ENCODE measurements around the gene DNASE1L3.

The DNASE1L3 gene

DNA sequence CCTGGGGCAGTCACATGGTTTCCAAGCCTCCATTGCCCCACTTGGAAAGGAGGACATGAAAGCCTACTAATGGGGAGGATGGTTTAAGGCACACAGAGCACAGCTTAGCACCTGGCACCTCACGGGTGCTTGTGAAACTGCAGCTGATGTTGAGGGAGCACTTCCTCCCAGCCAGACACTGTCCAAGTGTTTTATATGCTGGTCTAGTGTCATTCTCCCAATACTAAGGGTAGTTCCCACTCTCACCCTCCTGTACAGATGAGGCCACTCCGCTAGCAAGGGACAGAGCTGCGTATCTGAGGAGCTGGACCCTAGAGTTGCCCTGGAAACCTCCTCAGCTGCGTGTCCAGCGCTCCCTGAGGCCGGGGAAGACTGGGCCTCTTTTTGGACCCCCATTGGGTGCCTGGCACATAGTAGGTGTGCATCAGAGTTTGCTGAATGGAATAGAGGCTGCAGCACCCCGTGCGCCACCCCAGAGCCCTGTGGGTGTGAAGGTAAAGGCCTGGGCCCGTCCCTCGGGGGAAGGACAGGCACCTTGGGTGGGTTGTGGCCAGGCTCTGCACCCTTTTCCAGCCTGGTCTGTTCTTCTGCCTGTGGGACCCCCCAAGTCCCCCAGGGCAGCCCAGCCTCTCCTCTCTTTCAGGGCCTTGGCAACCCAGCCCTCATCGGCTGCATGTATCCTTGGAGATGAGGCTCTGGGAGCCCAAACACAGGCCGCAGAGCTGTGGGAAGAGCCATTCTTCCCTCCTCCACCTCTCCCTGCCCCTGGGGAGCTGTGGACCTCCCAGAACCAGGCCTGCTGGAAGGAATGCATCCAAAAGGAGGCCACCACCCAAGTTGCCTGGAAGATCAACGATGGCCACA is 31.3 kb downstream of the DNASE1L3 start:
- Histone ChIP-seq H3K36me3 (ENCODE audit: control insufficient read depth in 2 of 2, insufficient read depth in 2 of 2, low read length in 2 of 2) (no peaks in the 10 kb centered on the region), H3K9ac (ENCODE audit: low read depth in 1 of 2, low read length in 2 of 2) (no peak overlapping the region), H3K4me1 (ENCODE audit: control insufficient read depth in 2 of 2, insufficient read depth in 2 of 2, low read length in 2 of 2) (peaks cover 36 to 46% of the 10 kb centered on the region in 2 donors), H3K4me3 (ENCODE audit: low read length in 2 of 2) (no peak overlapping the region), H3K27ac (ENCODE audit: low read depth in 2 of 2, low read length in 2 of 2) (no peak overlapping the region), H3K27me3 (ENCODE audit: control insufficient read depth in 2 of 2, insufficient read depth in 2 of 2, low read length in 2 of 2) (no peaks in the 10 kb centered on the region), H3K9me3 (ENCODE audit: control insufficient read depth in 2 of 2, low read length in 2 of 2) (no peaks in the 10 kb centered on the region)

GRCh38 chr3:58178528-58179234 is 32.1 kb downstream of the DNASE1L3 start:
- Histone ChIP-seq H3K4me3 (ENCODE audit: low read length in 2 of 2) (no peak overlapping the region), H3K4me1 (ENCODE audit: control insufficient read depth in 2 of 2, insufficient read depth in 2 of 2, low read length in 2 of 2) (peaks cover 44 to 54% of the 10 kb centered on the region in 2 donors), H3K9ac (ENCODE audit: low read depth in 1 of 2, low read length in 2 of 2) (peak overlapping the region in 1 of 2 donors; percentile 26), H3K9me3 (ENCODE audit: control insufficient read depth in 2 of 2, low read length in 2 of 2) (no peaks in the 10 kb centered on the region), H3K27ac (ENCODE audit: low read depth in 2 of 2, low read length in 2 of 2) (no peak overlapping the region), H3K36me3 (ENCODE audit: control insufficient read depth in 2 of 2, insufficient read depth in 2 of 2, low read length in 2 of 2) (no peaks in the 10 kb centered on the region), H3K27me3 (ENCODE audit: control insufficient read depth in 2 of 2, insufficient read depth in 2 of 2, low read length in 2 of 2) (no peaks in the 10 kb centered on the region)

DNA sequence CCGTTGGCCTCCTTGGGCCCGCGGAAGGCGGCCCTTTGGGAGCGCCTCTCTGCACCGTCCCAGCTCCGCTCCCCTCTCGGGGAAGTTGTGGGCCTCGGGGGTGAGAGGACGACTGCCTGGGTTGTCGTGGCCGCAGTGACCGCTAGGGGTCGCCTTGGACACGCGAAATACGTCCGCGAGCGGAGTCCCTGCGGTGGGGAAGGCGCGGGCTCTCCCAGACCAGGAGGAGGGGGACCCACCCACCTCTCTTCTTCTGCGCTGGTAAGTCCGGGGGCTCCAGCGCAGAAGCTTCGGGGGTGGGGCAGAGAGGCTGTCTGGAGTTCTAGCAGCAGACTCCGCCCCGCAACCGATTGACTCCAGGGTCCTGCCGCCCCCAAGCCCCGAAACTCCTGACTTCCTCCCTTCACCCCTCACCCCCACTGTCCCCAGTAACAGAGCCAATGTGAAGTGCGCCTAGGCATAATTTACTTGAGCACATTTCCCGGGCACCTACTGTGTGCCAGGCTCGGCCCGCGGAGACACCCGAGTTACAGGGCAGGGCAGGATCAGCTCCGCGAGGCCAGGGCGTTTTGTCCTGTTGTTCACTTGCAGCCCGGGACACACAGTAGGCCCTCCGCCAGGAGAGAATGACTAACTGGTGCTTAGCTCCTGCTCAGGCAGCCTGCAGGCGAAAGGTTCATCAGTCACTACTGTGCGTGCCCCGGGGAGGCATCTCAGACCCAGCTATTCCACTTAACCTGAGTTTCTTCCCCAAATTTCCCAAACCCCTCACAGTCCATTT is 32.8 kb downstream of the DNASE1L3 start:
- peak overlapping the region; percentile 26 to 65 for H3K9ac ChIP-seq (ENCODE audit: low read depth in 1 of 2, low read length in 2 of 2)
- no peaks in the 10 kb centered on the region for H3K9me3 ChIP-seq (ENCODE audit: control insufficient read depth in 2 of 2, low read length in 2 of 2)
- H3K4me3 ChIP-seq (ENCODE audit: low read length in 2 of 2), result peak overlapping the region; percentile 47 to 52
- no peaks in the 10 kb centered on the region for H3K27me3 ChIP-seq (ENCODE audit: control insufficient read depth in 2 of 2, insufficient read depth in 2 of 2, low read length in 2 of 2)
- H3K27ac ChIP-seq (ENCODE audit: low read depth in 2 of 2, low read length in 2 of 2), result no peak overlapping the region
- H3K36me3 ChIP-seq (ENCODE audit: control insufficient read depth in 2 of 2, insufficient read depth in 2 of 2, low read length in 2 of 2), result no peaks in the 10 kb centered on the region
- H3K4me1 ChIP-seq (ENCODE audit: control insufficient read depth in 2 of 2, insufficient read depth in 2 of 2, low read length in 2 of 2), result peaks cover 46 to 61% of the 10 kb centered on the region in 2 donors

DNA sequence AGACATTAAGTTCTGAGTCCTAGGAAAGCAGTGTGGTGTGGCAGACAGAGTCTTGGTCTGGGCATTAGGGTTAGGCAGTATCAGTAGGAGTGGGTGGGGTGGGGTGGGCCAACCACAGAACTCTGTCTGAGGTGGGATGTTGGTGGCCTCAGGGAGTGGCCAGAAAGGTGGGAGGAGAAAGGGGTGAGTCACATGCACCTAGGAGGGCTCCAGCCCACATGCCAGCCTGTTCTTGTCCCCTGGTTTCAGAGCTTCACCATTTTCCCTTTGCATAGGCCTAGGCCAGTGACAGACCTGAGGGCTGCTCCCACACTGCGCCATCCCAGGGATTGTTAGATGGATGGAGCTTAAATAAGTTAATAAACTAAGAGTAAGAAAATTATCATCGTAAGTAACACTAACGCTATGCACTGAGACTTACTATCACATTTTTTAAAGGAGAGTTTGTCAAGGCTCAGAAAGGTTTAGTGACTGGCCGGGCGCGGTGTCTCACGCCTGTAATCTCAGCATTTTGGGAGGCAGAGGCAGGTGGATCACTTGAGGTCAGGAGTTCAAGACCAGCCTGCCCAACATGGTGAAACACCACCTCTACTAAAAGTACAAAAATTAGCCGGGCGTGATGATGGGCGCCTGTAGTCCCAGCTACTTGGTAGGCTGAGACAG is 33.8 kb downstream of the DNASE1L3 start:
- Histone ChIP-seq H3K9me3 (ENCODE audit: control insufficient read depth in 2 of 2, low read length in 2 of 2) (no peaks in the 10 kb centered on the region), H3K4me1 (ENCODE audit: control insufficient read depth in 2 of 2, insufficient read depth in 2 of 2, low read length in 2 of 2) (peaks cover 49 to 61% of the 10 kb centered on the region in 2 donors), H3K36me3 (ENCODE audit: control insufficient read depth in 2 of 2, insufficient read depth in 2 of 2, low read length in 2 of 2) (no peaks in the 10 kb centered on the region), H3K27ac (ENCODE audit: low read depth in 2 of 2, low read length in 2 of 2) (no peak overlapping the region), H3K9ac (ENCODE audit: low read depth in 1 of 2, low read length in 2 of 2) (no peak overlapping the region), H3K27me3 (ENCODE audit: control insufficient read depth in 2 of 2, insufficient read depth in 2 of 2, low read length in 2 of 2) (no peaks in the 10 kb centered on the region), H3K4me3 (ENCODE audit: low read length in 2 of 2) (no peak overlapping the region)

DNA sequence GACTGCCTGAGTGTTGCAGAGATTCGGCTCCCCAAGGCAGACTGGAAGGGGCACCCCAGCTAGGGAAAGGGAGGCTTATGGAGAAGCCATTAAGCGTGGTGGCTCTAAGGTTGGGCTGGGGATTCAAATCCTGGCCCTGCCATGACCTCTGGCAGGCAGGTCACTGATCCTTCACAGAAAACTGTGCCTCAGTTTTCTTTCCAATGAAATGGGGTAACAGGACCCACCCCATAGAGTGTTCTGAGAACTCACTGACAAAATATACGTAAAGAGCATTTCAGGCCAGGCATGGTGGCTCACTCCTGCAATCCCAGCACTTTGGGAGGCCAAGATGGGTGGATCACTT is 34.6 kb downstream of the DNASE1L3 start:
- H3K9ac ChIP-seq (ENCODE audit: low read depth in 1 of 2, low read length in 2 of 2), result peak overlapping the region; percentile 26 to 50
- no peaks in the 10 kb centered on the region for H3K9me3 ChIP-seq (ENCODE audit: control insufficient read depth in 2 of 2, low read length in 2 of 2)
- H3K4me1 ChIP-seq (ENCODE audit: control insufficient read depth in 2 of 2, insufficient read depth in 2 of 2, low read length in 2 of 2), result peaks cover 49 to 55% of the 10 kb centered on the region in 2 donors
- H3K27ac ChIP-seq (ENCODE audit: low read depth in 2 of 2, low read length in 2 of 2), result peak overlapping the region; percentile 72 to 78
- H3K4me3 ChIP-seq (ENCODE audit: low read length in 2 of 2), result peak overlapping the region; percentile 46 to 59
- no peaks in the 10 kb centered on the region for H3K27me3 ChIP-seq (ENCODE audit: control insufficient read depth in 2 of 2, insufficient read depth in 2 of 2, low read length in 2 of 2)
- peaks cover 2 to 5% of the 10 kb centered on the region in 2 donors for H3K36me3 ChIP-seq (ENCODE audit: control insufficient read depth in 2 of 2, insufficient read depth in 2 of 2, low read length in 2 of 2)

GRCh38 chr3:58175437-58176184 is 35.2 kb downstream of the DNASE1L3 start:
- H3K27ac ChIP-seq (ENCODE audit: low read depth in 2 of 2, low read length in 2 of 2), result peak overlapping the region; percentile 72 to 81
- peaks cover 8 to 10% of the 10 kb centered on the region in 2 donors for H3K36me3 ChIP-seq (ENCODE audit: control insufficient read depth in 2 of 2, insufficient read depth in 2 of 2, low read length in 2 of 2)
- peak overlapping the region; percentile 43 to 50 for H3K9ac ChIP-seq (ENCODE audit: low read depth in 1 of 2, low read length in 2 of 2)
- no peaks in the 10 kb centered on the region for H3K27me3 ChIP-seq (ENCODE audit: control insufficient read depth in 2 of 2, insufficient read depth in 2 of 2, low read length in 2 of 2)
- peak overlapping the region; percentile 46 to 59 for H3K4me3 ChIP-seq (ENCODE audit: low read length in 2 of 2)
- H3K4me1 ChIP-seq (ENCODE audit: control insufficient read depth in 2 of 2, insufficient read depth in 2 of 2, low read length in 2 of 2), result peaks cover 49 to 55% of the 10 kb centered on the region in 2 donors
- no peaks in the 10 kb centered on the region for H3K9me3 ChIP-seq (ENCODE audit: control insufficient read depth in 2 of 2, low read length in 2 of 2)

DNA sequence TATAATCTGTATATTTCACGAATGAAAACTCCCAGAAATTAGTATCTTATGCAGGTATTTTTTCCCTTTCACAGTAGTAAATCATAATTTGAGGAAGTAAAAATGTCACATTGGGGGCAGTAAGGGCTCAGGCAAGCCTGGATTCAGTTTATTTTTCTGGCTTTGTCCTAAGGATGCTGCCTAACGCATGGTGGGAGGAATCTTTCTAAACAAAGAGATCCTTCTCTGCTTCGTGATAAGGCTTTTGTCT is 35.7 kb downstream of the DNASE1L3 start:
- Histone ChIP-seq H3K9me3 (ENCODE audit: control insufficient read depth in 2 of 2, low read length in 2 of 2) (no peaks in the 10 kb centered on the region), H3K4me1 (ENCODE audit: control insufficient read depth in 2 of 2, insufficient read depth in 2 of 2, low read length in 2 of 2) (peaks cover 49 to 55% of the 10 kb centered on the region in 2 donors), H3K27me3 (ENCODE audit: control insufficient read depth in 2 of 2, insufficient read depth in 2 of 2, low read length in 2 of 2) (no peaks in the 10 kb centered on the region), H3K36me3 (ENCODE audit: control insufficient read depth in 2 of 2, insufficient read depth in 2 of 2, low read length in 2 of 2) (peaks cover 13 to 15% of the 10 kb centered on the region in 2 donors), H3K9ac (ENCODE audit: low read depth in 1 of 2, low read length in 2 of 2) (peak overlapping the region; percentile 20 to 50), H3K27ac (ENCODE audit: low read depth in 2 of 2, low read length in 2 of 2) (peak overlapping the region; percentile 72 to 81), H3K4me3 (ENCODE audit: low read length in 2 of 2) (peak overlapping the region; percentile 6 to 34)

- Histone ChIP-seq H3K36me3 (ENCODE audit: control insufficient read depth in 2 of 2, insufficient read depth in 2 of 2, low read length in 2 of 2) (peaks cover 26 to 28% of the 10 kb centered on the region in 2 donors), H3K9ac (ENCODE audit: low read depth in 1 of 2, low read length in 2 of 2) (no peak overlapping the region), H3K4me1 (ENCODE audit: control insufficient read depth in 2 of 2, insufficient read depth in 2 of 2, low read length in 2 of 2) (peaks cover 48 to 54% of the 10 kb centered on the region in 2 donors), H3K9me3 (ENCODE audit: control insufficient read depth in 2 of 2, low read length in 2 of 2) (no peaks in the 10 kb centered on the region), H3K4me3 (ENCODE audit: low read length in 2 of 2) (no peak overlapping the region), H3K27me3 (ENCODE audit: control insufficient read depth in 2 of 2, insufficient read depth in 2 of 2, low read length in 2 of 2) (no peaks in the 10 kb centered on the region), H3K27ac (ENCODE audit: low read depth in 2 of 2, low read length in 2 of 2) (peak overlapping the region; percentile 35 to 52)
These were observed 36.9 kb downstream of the DNASE1L3 start for GRCh38 chr3:58173669-58174398.

Data from mucosa of rectum (tissue), 2 donors.